GM12874 (cell line): ENCODE results near the gene CACNA1S.

Experiments used
- TF ChIP-seq, protein P1 (sequence below): IDR thresholded peaks from 2 replicates; pipeline ENCODE4 v1.5.1; 2011; ENCODE audit warnings: low read depth, mild to moderate bottlenecking, control low read depth, low read length, moderate library complexity; ENCODE audit not compliant: insufficient read depth

Gene CACNA1S

DNA sequence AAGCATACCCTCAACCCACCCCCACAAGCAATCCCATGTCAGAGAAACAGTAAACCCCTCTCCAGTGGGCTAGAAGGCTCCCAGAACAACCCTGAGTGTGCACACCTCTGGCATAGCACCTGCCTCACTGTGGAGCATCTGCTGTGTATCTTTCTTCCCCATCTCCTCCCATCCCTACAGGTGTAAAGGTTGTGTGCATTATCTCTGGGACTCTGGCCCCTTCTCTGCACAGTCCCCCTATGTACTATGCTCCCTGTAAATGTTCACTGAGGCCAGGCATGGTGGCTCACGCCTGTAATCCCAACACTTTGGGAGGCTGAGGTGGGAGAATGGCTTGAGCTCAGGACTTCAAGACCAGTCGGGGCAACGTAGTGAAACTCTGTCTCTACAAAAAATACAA is 700 bp upstream of the CACNA1S start:
- TF ChIP-seq, protein P1, sequence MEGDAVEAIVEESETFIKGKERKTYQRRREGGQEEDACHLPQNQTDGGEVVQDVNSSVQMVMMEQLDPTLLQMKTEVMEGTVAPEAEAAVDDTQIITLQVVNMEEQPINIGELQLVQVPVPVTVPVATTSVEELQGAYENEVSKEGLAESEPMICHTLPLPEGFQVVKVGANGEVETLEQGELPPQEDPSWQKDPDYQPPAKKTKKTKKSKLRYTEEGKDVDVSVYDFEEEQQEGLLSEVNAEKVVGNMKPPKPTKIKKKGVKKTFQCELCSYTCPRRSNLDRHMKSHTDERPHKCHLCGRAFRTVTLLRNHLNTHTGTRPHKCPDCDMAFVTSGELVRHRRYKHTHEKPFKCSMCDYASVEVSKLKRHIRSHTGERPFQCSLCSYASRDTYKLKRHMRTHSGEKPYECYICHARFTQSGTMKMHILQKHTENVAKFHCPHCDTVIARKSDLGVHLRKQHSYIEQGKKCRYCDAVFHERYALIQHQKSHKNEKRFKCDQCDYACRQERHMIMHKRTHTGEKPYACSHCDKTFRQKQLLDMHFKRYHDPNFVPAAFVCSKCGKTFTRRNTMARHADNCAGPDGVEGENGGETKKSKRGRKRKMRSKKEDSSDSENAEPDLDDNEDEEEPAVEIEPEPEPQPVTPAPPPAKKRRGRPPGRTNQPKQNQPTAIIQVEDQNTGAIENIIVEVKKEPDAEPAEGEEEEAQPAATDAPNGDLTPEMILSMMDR: no peak

DNA sequence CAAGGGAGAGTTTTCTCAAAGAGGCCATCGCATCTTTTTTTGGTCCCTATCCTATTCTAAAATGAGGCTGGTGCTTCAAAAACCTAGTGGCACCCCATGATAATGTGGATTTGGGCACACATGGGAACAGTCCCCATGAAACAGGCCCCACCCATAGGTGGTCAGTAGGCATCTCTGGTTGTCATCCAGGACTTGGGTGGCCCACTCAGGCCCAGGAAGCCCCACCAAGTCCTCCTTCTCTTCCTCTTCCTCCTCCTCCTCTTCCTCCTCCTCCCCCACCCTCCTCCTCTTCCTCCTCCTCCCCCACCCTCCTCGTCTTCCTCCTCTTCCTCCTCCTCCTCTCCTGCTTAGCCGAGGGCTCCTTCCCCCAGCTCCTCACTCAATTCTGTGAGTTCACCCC is 554 bp downstream of the CACNA1S start:
- TF ChIP-seq, protein P1: no peak

DNA sequence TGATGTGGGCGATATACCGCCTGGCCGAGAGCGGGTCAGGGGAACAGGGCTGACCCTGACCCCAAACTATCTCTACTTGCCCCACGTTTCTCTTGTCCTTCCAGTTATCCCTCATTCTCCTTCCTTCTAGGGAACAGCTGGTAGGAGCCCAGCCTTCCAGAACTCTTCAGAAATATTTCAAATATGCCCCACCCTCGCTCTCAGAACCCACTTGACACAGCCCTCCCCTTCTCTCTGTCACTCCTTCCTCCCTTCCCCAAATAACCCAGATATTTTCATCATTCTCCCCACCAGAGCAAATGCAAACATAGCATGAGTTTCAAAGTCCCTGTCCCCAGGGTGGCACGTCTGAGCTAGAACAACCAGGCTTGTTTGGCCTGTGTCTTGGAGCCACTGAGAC is 1.1 kb downstream of the CACNA1S start:
- TF ChIP-seq, protein P1: no peak

DNA sequence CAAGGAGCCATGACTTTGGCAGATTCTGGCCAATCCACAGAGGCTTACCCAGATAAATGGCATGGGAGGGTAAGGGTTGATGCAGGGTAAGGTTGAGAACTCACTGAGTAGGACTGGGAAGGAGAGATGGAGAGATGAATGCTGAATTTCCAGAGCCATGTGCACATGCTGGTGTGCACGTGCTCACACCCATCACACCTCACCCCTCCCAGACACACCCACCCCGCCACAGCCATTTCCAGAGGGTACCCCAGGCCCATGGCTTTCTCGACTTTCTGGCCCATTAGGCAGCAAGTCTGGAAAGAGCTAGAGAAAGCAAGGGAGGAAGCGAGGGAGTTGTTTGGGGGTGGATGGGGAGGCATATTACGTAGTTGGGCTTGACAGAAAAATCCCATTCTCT is 1.6 kb downstream of the CACNA1S start:
- TF ChIP-seq, protein P1: no peak

DNA sequence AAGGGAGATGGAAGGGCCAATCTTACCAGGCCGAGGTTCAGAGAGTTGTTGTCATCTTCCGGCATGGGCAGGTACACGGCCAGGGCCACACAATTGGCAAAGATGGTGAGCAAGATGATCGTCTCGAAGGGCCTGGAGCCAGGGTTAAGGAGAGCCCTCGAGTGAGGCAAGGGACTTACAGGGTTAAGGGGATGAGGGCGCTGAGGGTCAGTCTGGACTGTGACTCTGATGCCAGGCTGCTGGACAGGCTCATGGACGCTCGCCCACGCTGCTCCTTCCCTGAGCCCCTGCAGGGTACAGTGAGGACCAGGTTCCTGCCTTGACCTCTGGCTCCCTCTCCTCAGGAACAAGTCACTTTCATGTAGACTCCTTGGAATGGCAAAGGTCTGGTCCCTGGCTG is 2.1 kb downstream of the CACNA1S start:
- TF ChIP-seq, protein P1: no peak

DNA sequence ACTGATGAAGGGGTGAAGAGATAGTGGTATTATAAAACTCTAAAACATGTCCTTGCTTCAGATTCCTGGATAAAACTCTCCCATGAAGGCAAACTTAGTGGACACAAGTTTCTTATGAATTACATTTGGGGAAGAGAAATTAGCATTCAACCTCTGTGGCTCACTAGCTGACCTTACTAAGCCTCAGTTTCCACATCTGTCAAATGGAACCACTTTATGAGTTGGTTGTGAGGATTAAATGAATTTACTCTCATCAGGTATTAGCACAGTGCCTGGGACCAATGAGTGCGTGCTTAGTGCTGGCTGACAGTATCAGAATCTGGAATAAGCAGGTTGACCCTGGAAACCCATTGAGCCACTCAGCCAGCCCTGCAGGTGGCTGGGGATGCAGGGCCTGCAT is 2.6 kb downstream of the CACNA1S start:
- TF ChIP-seq, protein P1: no peak

DNA sequence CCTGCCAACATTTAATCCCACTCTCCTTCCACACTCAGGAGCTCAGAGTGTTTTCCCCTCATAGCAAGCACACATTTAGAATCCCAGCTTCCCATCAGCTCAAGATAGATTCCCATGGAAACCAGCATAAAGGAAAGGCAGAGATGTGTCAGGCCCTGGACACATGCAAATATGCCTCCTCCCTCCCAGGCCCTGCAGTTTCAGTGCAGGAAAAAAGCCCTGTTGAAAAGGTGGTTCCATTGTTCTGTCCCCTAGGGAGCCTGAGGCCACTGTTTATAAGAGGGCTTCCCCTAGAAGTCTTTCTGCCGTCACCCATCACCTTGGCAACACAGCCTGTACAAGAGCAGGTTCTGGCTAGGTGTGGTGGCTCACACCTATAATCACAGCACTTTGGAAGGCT is 3.6 kb downstream of the CACNA1S start:
- TF ChIP-seq, protein P1: no peak

DNA sequence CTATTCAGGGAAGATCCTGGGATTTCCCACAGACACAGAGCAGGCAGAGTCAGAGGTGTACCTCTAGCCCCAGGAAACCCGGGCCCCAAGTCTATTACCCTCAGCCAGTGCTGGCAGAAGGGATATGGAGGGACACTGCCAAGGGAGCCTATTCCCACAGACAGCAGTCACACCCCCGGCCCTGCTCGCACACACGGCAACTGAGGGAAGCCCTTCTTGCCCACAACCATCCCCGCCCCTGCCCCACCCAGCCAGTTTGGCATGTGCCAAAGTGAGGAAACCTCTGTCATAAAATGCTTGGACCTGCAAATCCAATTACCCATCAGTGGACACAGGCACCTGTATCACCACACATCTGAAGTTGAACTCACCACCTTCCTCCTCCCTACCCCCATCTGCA is 6.5 kb downstream of the CACNA1S start:
- TF ChIP-seq, protein P1: no peak
